HG02610 (cell line): ENCODE measurements around the gene PDRG1.

Experiments
- ATAC-seq: cut with Tn5 transposase; IDR thresholded peaks from one replicate; pipeline ENCODE4 v1.9.1; 2021; ENCODE audit warnings: mild to moderate bottlenecking, moderate library complexity; ENCODE audit not compliant: unreplicated experiment

The PDRG1 gene

DNA sequence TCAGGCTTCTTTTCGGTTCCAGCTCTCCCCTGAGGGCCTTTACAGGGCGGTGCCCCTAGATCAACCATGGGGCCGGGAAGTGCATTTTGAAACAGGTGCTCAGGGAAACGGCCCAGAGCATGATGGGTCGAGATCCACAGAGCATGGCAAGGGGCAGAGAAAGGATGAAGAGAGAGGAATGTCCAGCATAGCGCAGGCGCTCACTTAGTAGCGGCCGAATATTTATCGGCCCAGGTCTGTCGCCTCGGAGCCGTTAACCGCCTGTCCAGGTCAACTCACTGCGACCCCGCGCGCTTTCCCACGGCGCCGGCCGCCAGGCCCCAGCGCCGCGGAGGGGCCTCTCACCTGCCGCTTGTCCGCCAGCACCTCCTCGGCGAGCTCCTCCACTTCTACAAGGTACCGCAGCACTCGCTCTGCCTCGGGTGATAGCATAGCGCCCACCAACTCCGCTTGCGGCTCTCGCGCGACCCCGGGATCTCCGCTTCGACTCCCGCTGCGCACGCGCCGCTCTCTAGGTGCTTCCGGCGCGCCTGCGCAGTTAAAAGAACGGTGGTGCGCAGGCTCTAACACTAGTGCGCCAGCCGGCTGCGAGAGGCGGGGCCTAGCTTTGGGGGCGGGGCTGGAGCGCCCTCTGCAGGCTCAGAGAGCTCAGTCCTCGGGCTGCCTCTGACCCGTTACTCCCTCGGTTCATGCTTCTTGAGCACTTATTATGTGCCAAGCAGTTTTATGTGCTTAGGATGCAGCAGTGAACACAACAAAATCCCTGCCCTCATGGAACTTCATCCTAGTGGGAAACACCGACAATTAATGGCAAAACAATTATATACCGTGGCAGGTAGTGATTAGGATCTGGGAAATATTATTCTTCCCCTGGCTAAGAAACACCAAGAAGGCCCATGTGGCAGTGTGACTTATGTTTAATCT lies at the start of gene PDRG1:
PDRG1 (minus strand) TSS at position 517 of the 924 bp plus-strand sequence; CDS start at position 432, 85 bp downstream.
- peak; percentile 91 for ATAC-seq

- no peak for ATAC-seq
Measured at GRCh38 chr20:31998246-31998645, 46.4 kb upstream of the PDRG1 start.

GRCh38 chr20:31996996-31997395 lies 45.1 kb upstream of the PDRG1 start:
- no peak for ATAC-seq

DNA sequence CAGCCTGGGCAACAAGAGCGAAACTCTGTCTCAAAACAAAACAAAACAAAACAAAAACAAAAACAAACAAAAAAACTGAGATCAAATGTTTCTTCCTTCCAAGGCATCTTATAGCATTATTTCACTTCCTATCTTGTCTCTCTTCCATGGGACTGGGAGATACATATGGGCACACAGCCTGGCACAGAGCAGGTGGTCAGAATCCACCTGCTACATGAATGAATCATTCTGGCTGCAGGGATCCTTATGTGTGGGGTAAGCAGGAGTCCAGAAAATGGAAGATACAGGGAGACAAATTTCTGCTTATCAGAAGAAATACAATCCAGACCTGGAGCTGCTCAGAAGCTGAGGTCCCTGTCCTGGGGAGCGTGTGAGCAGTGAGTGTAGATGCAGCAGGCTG lies 40.2 kb upstream of the PDRG1 start:
- no peak for ATAC-seq

DNA sequence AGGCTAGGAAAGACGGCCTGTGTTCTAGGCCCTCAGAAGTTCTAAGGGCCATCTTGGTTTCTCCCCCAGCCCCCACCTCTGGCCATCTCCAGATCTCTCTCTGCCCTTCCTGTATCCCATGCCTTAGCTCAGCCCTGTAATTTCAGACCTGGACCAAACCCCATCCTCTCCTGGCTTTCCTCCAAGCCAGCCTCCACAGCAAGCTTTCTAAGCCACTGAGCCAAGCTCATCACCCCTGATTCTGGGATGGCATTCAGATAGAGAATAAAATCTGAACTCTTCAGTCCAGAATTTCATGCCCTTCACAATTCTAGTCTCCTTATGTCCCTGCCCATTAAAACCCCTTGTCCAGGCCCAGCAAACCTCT lies 39.5 kb upstream of the PDRG1 start:
- no peak for ATAC-seq

- ATAC-seq = no peak
Measured at GRCh38 chr20:31990641-31991338, 38.9 kb upstream of the PDRG1 start.

GRCh38 chr20:31989030-31989645 lies 37.3 kb upstream of the PDRG1 start:
- no peak for ATAC-seq

DNA sequence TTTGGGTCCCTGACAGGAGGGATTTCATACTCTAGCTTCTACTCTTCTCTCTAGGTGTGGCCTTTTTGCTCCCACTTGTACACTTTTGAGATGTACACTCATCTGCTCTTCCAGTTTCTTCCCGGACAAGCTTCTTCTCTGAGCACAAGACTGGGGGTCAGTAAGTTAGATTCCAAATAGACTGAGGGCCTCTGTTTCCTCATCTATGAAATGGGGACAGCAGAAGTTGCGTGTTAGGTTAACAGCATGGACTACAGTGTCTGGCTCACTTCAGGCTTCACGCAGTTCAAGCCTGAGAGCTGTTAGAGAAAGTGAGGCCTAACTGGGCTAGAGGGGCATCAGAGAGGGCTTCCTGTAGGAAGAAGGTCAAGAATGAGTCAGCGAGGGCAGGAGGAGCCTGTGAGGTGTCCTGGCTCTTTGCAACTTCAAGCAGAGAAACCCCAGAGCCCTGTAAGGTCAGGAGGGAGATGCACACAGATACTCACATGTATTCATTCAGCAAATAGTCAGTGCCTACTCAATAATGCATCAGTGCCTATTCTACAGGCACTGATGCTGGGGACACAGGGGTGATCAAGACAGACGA lies 36.7 kb upstream of the PDRG1 start:
- no peak for ATAC-seq

DNA sequence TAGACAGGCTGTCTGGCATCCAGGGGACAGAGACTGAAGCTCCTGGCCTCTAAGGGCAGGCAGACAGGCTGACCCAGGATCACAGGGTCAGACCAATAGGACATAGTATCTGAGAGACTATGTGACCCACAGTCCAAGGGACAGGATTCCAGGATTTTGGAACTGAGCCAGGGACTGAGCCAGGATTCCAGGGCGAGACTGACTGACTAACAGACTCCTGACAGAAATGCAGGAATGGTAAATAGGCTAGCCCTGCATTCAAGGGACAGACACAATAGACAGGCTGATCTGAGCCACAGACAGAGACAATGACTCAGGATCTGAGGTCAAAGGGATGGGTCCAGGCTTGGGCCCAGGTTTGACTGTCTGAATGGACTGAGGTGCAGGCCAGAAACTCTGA lies 35.9 kb upstream of the PDRG1 start:
- no peak for ATAC-seq

GRCh38 chr20:31984981-31985471 lies 33.2 kb upstream of the PDRG1 start:
- ATAC-seq = no peak

DNA sequence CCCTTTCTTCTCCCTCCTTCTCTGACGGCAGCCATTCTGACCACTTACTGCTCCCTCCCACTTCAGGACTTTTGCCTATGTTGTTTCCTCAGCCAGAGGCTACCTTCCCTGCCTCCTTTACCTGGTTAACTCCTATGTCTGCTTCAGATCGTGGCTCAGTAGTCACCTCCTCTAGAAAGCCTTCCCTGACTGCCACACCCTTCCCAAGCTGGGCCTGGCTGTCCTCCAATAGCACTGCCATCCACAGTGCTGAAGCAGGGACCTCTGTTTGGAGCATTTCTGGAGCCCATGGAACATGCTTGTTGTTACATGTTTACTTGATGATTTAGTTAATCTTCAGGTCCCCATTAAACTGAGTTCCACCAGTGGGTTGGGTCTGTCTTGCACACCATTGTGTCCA lies 29.9 kb upstream of the PDRG1 start:
- no peak for ATAC-seq

GRCh38 chr20:31979713-31980426 lies 28.0 kb upstream of the PDRG1 start:
- no peak for ATAC-seq

DNA sequence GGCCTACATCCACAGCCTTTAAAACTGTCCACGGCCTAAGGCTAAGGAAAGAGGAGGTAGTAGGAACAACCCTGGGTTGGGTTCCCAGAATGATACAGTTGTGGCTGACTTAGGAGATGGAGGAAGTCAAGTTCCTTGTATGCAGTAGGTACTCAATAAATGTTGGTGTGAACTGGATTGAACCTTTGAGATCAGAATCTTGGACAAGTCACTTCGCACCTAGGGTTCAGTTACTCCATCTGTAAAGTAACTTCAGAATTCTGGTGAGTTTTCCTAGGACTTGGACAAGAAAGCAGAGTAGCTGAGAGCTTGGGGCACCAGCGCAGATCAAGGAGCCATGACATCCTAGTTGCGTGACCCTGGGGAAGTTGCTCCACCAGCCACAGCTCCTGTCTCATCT lies 25.2 kb upstream of the PDRG1 start:
- no peak for ATAC-seq

DNA sequence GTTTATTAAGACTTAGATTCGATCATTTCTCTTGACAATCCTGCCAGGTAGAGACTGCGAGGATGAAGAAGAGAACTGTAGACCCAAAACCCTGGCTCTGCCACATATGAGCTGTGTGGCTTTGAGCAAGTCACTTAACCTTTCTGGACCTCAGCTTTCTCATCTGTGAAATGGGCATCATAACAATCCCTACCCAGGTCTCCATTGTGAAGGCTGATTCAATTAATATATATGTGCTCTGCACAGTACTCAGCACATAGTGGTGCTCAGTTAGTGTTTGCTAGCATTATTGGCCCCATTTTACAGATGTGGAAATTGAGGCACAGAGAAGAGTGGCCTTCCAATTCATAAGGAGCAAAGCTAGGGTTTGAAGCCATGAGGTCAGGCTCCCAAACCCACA lies 24.0 kb upstream of the PDRG1 start:
- ATAC-seq = no peak

DNA sequence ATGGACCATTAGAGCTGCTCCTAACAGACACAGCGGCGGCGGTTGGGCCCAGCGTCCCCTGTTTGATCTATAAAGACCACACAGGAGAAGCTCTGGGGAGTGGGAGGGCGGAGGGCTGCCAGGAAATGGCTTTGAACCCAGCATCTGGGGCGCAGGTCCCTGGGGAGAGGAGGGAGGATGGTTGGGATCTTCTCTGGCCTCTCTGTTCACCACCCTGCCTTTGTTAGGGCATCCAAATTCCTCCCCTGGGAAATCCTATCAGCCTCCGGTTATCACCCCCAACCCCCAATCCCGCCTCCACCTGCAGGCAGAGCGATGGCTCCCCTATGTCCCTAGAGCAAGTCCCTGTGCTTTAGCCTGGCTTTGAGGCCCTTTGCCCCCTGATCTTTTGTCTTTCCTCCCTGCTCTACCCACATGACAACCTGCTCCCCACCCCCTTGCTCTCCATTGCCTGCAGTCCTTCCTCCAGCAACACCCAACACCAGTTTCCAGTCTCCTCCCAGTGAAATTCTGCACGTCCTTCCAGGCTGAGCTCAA lies 23.2 kb upstream of the PDRG1 start:
- no peak for ATAC-seq

DNA sequence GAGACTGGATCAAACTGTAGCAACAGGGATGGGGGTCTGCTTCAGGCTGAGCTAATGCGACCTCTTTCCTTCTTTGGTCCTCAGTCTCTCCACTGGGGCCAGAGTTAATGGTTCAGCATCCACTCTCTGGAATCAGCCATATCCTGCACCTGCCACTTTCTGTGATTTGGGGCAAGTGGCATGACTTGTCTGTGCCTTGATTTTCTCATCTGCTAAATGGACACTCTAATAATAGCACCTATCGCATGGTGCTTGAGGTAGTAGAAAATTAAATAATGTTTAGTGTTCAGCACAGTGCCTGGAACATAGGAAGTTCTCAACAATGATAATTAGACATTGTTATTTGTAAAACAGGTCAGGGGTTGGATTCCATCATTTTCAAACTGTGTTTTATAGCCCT lies 22.4 kb upstream of the PDRG1 start:
- no peak for ATAC-seq

- no peak for ATAC-seq
Measured at GRCh38 chr20:31972471-31973021, 20.7 kb upstream of the PDRG1 start.

GRCh38 chr20:31969991-31970390 lies 18.1 kb upstream of the PDRG1 start:
- no peak for ATAC-seq

DNA sequence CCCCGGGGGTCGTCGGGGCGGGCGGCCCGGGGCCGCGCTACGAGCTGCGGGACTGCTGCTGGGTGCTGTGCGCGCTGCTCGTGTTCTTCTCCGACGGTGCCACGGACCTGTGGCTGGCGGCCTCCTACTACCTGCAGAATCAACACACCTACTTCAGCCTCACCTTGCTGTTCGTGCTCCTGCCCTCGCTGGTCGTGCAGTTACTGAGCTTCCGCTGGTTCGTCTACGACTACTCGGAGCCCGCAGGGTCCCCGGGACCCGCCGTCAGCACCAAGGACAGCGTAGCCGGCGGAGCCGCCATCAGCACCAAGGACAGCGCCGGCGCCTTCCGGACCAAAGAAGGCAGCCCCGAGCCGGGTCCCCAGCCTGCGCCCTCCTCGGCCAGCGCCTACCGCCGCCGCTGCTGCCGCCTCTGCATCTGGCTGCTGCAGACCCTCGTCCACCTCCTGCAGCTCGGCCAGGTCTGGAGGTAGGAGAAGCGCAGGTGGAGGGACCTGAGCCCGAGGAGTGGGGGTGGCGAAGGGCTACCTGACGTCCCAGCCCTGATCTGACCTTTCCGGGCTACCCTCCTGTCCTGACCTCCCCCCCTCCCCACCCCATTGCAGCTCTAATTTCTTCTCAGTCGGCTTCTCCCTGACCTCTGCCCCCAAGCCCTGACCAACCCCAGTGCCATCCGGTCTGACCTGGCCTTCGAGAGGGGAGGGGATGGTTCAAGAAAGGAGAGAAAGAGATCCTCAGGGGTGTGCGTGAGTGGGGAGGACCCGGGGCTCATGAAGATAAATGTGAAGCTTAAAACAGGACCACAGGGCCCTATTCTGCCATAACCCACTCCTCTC lies 16.7 kb upstream of the PDRG1 start:
- ATAC-seq = no peak
